Uterus (tissue), 2 donors: ENCODE measurements around the gene SPNS1.

Experiments
- CTCF ChIP-seq, 4 experiments: fragments of 200-600 bp in 2 of 4; fragments of 450-650 bp in 2 of 4; sonication (generic) in 2 of 4; IDR thresholded peaks; one replicate each; pipeline ENCODE4 v1.5.1; 2016 to 2019; ENCODE audit warnings: antibody characterized with exemption in 4 of 4, mild to moderate bottlenecking in 2 of 4, moderate library complexity in 1 of 4
- POLR2A ChIP-seq, 2 donors: fragments of 450-650 bp; IDR thresholded peaks; one replicate each; pipeline ENCODE4 v1.6.1; 2016; ENCODE audit warnings: antibody characterized with exemption in 2 of 2, mild to moderate bottlenecking in 1 of 2, moderate library complexity in 1 of 2

- no peak for TF ChIP-seq CTCF (IDR thresholded peaks at IDR 0.05)
- TF ChIP-seq POLR2A (IDR thresholded peaks at IDR 0.05), result no peak
Measured at GRCh38 chr16:28992496-28992895, 17.9 kb downstream of the SPNS1 start.
